Erythroblast (primary cell): ENCODE results near the gene PACS2.

Experiments used
- GATA1 ChIP-seq: IDR thresholded peaks from 2 replicates; pipeline ENCODE4 v1.6.1; 2011; ENCODE audit warnings: low read depth, mild to moderate bottlenecking, control low read depth, low read length, moderate library complexity
- POLR2A ChIP-seq: IDR thresholded peaks from 2 replicates; pipeline ENCODE4 v1.6.1; 2011; ENCODE audit warnings: mild to moderate bottlenecking, low read length

DNA sequence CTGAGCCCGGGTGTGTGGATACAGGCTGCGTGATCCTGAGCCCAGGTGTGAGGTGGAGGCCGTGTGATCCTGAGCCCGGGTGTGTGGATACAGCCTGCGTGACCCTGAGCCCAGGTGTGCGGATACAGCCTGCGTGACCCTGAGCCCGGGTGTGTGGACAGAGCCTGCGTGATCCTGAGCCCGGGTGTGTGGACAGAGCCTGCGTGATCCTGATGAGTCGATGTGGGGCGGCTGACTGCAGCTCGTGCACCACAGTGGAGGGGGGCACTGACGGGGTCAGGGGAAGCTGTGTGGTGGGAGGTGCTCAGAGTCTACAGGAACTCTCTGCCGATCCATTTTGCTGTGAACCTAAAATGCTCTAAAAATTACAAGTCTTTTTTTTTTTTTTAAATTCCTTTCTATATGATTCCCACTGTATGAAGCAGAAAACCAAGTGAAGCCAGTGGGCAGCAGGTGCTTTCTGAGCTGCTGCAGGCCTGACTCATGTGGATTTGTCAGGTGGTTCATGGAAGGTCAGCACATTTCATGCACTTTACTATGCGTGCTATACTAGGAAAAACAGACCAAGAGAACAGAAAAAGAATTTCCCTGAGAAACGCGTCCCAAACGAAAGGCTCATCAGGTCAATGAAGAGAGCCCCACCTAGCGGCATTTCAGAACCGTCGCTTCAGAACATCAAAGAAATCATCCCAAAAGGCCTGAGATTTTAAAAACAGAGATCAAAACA, 33.0 kb upstream of the PACS2 start:
- TF ChIP-seq POLR2A = no peak
- TF ChIP-seq GATA1 = no peak
